Measurements from ENCODE around the gene GRK2. TPM values are rescaled to one million over a fixed set of nuclear protein-coding genes. Genes with fewer than 3 reads are reported as not detected.
A peak's percentile ranks its signal among the peaks of the same experiment; 100 is the strongest.

GRK2 gene
- total RNA-seq, 1 experiment from 2014 or later: 56.3 TPM

DNA sequence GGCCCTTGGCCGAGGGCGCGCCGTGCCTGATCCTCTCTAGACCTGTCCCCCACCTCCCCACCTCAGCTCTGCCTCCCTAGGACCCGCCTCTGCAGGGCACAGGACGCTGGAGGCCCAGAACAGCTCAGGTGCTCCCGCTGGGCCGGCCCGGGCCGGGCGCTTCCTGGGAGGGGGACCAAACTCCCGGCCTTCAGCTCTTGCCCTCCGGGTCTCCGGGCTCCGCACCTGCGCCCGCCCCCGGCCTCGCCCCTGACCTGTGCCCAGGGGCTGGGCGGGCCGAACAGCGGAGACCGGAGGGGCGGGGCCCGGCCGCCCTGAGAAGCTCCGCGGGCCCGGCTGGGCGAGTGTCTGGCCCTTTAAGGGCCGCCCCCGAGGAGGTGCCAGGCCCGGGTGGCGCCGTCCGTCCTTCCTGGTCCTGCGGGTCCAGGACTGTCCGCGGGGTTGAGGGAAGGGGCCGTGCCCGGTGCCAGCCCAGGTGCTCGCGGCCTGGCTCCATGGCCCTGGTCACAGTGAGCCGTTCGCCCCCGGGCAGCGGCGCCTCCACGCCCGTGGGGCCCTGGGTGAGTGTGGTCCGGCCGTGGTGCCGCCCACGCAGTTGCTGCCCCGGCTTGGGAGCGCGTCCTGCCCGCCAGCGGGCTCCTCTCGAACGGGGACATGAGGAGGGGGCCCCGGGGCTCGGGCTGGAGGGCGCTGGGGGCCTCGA lies 37.0 kb downstream of the GRK2 start, which contains the start of gene SSH3:
Gene SSH3, plus strand, starts transcription at position 399 of the 703 bp plus-strand sequence. Its CDS starts 96 bp downstream, at position 495.
- Histone ChIP-seq H3K14ac (ENCODE audit: insufficient read depth, low read length) (peak within 1 kb of the TSS; percentile 45; the same call in 1 of the 2 replicates), H3K23me2 (ENCODE audit: insufficient read length, low read depth, low read length, poor library complexity, severe bottlenecking) (peaks cover 16% of the 10 kb centered on the region), H3K4me1 (ENCODE audit: insufficient read depth, low read length) (no peaks in the 10 kb centered on the region), H2BK120ac (ENCODE audit: low read depth, low read length, poor library complexity, severe bottlenecking) (no peak within 1 kb of the TSS), H3K9me3 (ENCODE audit: control insufficient read depth, low read depth, low read length) (no peaks in the 10 kb centered on the region), H3K9ac (ENCODE audit: extremely low read depth, insufficient read length, low read length) (no peak within 1 kb of the TSS), H2BK20ac (ENCODE audit: low read depth, low read length, poor library complexity, severe bottlenecking) (no peak within 1 kb of the TSS), H4K5ac (ENCODE audit: insufficient read length, low read depth, low read length) (no peak within 1 kb of the TSS), H2AK5ac (ENCODE audit: insufficient read length, low read length) (no peak within 1 kb of the TSS), H2BK12ac (ENCODE audit: insufficient read length, low read depth, low read length) (no peak within 1 kb of the TSS), H3K27ac (ENCODE audit: insufficient read length, low read depth, low read length) (no peak within 1 kb of the TSS), H4K20me1 (ENCODE audit: control insufficient read depth, insufficient read depth, insufficient read length) (no peaks in the 10 kb centered on the region), H3K79me2 (ENCODE audit: insufficient read depth, low read length) (no peaks in the 10 kb centered on the region), H3K18ac (ENCODE audit: insufficient read length, low read depth, low read length) (no peak within 1 kb of the TSS), H3K56ac (ENCODE audit: insufficient read length, low read depth, low read length) (no peak within 1 kb of the TSS), H2BK15ac (ENCODE audit: low read depth, low read length) (no peak within 1 kb of the TSS), H2AFZ (ENCODE audit: low read length) (no peak within 1 kb of the TSS), H3K79me1 (ENCODE audit: insufficient read depth, low read depth, low read length, poor library complexity, severe bottlenecking) (no peaks in the 10 kb centered on the region), H3T11ph (ENCODE audit: low read length) (no peak within 1 kb of the TSS), H4K8ac (replicated peaks; ENCODE audit: insufficient read length, low read depth, low read length) (no peak within 1 kb of the TSS), H3K4me2 (ENCODE audit: insufficient read depth, insufficient read length, low read length) (peak within 1 kb of the TSS; percentile 65), H2BK5ac (ENCODE audit: insufficient read length, low read length) (no peak within 1 kb of the TSS), H3K27me3 (ENCODE audit: insufficient read depth, low read length) (no peaks in the 10 kb centered on the region), H3K23ac (ENCODE audit: insufficient read length, low read depth, low read length) (no peak within 1 kb of the TSS), H4K91ac (ENCODE audit: insufficient read length, low read depth, low read length) (no peak within 1 kb of the TSS), H3K4ac (ENCODE audit: low read depth, low read length) (no peak within 1 kb of the TSS)
- peaks cover 0 to 27% (median 13%) of the 10 kb centered on the region in 3 experiments; a peak in 4 of 7 replicates for H3K36me3 Mint-ChIP-seq (ENCODE audit: insufficient read depth in 1 of 3, low read depth in 3 of 3)
- H3K9me3 Mint-ChIP-seq: no peaks in the 10 kb centered on the region
- TF ChIP-seq, protein P1, sequence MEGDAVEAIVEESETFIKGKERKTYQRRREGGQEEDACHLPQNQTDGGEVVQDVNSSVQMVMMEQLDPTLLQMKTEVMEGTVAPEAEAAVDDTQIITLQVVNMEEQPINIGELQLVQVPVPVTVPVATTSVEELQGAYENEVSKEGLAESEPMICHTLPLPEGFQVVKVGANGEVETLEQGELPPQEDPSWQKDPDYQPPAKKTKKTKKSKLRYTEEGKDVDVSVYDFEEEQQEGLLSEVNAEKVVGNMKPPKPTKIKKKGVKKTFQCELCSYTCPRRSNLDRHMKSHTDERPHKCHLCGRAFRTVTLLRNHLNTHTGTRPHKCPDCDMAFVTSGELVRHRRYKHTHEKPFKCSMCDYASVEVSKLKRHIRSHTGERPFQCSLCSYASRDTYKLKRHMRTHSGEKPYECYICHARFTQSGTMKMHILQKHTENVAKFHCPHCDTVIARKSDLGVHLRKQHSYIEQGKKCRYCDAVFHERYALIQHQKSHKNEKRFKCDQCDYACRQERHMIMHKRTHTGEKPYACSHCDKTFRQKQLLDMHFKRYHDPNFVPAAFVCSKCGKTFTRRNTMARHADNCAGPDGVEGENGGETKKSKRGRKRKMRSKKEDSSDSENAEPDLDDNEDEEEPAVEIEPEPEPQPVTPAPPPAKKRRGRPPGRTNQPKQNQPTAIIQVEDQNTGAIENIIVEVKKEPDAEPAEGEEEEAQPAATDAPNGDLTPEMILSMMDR (conservative IDR thresholded peaks at IDR 0.05): no peak
- peak; percentile 84 for DNase-seq
- WGBS (ENCODE audit: extremely low coverage, insufficient read length, low lambda C conversion rate): no CpG with 5 or more reads among the region's 65 CpGs
- peaks cover 11 to 16% of the 10 kb centered on the region in 2 experiments for H3K4me1 Mint-ChIP-seq
- H3K27me3 Mint-ChIP-seq (ENCODE audit: low read depth): peaks cover 6% of the 10 kb centered on the region
- peak within 1 kb of the TSS; percentile 65 to 79 for H3K4me3 Mint-ChIP-seq
- peak within 1 kb of the TSS in 2 of 3 experiments; percentile 24 to 90; a peak in 4 of 7 replicates for H3K27ac Mint-ChIP-seq

Data from H9 (cell line).